ENCODE measurements around the gene SEMA6B.

- TF ChIP-seq, protein P1, sequence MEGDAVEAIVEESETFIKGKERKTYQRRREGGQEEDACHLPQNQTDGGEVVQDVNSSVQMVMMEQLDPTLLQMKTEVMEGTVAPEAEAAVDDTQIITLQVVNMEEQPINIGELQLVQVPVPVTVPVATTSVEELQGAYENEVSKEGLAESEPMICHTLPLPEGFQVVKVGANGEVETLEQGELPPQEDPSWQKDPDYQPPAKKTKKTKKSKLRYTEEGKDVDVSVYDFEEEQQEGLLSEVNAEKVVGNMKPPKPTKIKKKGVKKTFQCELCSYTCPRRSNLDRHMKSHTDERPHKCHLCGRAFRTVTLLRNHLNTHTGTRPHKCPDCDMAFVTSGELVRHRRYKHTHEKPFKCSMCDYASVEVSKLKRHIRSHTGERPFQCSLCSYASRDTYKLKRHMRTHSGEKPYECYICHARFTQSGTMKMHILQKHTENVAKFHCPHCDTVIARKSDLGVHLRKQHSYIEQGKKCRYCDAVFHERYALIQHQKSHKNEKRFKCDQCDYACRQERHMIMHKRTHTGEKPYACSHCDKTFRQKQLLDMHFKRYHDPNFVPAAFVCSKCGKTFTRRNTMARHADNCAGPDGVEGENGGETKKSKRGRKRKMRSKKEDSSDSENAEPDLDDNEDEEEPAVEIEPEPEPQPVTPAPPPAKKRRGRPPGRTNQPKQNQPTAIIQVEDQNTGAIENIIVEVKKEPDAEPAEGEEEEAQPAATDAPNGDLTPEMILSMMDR (IDR thresholded peaks at IDR 0.05; ENCODE audit: low read depth, low read length, poor library complexity, severe bottlenecking), result no peak
- no peak for TF ChIP-seq EZH2phosphoT487 (IDR thresholded peaks at IDR 0.05; ENCODE audit: borderline replicate concordance, low read length)
Observed at GRCh38 chr19:4515732-4516131, 43.8 kb downstream of the SEMA6B start.

Data from DOHH2 (cell line).